Erythroblast (primary cell): Measurements from ENCODE around the gene CDH13.

Source experiments
- GATA1 ChIP-seq: IDR thresholded peaks from 2 replicates; pipeline ENCODE4 v1.6.1; 2011; ENCODE audit warnings: low read depth, mild to moderate bottlenecking, control low read depth, low read length, moderate library complexity
- POLR2A ChIP-seq: IDR thresholded peaks from 2 replicates; pipeline ENCODE4 v1.6.1; 2011; ENCODE audit warnings: mild to moderate bottlenecking, low read length

DNA sequence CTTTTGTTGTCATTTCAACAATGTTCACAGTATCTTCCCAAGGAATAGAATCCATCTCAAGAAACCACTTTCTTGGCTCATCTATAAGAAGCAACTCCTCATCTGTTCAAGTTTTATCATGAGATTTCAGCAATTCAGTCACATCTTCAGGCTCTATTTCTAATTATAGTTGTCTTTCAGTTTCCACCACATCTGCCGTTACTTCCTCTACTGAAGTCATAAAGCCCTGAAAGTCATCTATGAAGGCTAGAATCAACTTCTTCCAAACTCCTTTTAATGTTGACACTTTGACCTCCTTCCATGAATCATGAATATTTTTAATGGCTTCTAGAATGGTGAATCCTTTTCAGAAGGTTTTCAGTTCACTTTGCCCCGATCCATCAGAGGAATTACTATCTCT, 102.1 kb downstream of the CDH13 start:
- TF ChIP-seq POLR2A (no peak), GATA1 (no peak)
